KG1 (cell line): Measurements from ENCODE around the gene FAM83C.
"Not testable (repeated sequence)": the region's sequence is repeated elsewhere in the genome, so short reads cannot be mapped to it uniquely, and the experiment has no call there.

Experiments
- DNase-seq: peaks from one replicate; lab custom pipeline; 2025; lab: John Stamatoyannopoulos, UW

Gene FAM83C

DNA sequence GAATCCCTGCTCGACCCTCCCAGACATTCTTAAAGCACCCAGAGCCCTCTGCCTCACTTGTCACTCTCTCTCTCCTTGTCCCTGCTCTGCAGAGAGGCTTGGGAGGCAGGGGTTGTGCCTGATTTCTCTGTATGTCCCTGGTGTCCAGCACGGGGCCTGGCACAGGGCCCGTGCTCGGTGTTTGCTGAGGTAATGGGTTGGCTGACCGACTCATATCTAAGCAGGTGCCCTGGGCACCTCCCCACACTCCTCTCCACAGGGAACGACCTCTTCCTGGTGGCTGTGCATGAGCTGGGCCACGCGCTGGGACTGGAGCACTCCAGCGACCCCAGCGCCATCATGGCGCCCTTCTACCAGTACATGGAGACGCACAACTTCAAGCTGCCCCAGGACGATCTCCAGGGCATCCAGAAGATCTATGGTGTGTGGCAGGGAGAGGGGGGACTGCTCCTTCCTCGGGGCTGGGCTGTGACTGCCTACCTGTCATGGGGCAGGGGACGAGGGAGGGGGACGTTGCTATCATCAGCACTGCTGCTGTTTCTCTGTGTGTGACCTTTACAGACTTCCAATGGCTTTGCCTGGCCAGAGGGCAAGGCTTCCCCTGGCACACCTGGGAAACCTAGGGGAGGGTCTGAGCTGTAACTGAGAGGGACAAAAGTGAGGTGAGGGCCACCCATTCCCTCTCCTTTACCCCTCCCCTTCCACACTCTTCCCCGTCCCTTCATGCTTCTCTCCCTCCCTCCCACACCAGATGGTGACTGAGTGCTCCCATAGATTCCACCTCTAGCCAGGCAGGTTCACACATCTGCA is 28.5 kb downstream of the FAM83C start:
- no peak for DNase-seq

DNA sequence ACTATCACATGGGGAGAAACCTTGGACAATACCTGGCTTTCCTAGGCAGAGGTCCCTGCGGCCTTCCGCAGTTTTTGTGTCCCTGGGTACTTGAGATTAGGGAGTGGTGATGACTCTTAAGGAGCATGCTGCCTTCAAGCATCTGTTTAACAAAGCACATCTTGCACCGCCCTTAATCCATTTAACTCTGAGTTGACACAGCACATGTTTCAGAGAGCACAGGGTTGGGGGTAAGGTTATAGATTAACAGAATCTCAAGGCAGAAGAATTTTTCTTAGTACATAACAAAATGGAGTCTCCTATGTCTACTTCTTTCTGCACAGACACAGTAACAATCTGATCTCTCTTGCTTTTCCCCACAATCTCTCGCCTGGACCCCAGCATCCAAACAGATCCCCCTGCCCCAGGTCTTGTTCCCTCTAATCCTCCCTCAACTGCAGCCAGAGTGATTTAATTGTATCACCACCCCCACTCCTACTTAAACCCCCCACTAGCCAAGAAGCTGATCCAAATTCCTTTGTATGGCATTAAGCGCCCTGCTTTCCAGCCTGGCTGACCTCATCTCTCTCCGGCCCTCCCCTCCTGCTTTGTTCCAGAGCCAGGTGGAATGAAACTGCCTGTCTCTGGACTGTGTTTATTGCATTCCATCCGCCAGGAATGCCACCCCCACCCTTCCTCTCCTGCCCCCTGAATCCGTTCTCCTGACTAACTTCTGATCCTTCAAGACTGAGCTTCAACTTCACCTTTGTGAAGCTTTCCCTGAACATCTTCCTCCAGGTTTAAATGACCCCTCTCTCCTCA is 29.3 kb downstream of the FAM83C start:
- DNase-seq, result not testable (repeated sequence)

DNA sequence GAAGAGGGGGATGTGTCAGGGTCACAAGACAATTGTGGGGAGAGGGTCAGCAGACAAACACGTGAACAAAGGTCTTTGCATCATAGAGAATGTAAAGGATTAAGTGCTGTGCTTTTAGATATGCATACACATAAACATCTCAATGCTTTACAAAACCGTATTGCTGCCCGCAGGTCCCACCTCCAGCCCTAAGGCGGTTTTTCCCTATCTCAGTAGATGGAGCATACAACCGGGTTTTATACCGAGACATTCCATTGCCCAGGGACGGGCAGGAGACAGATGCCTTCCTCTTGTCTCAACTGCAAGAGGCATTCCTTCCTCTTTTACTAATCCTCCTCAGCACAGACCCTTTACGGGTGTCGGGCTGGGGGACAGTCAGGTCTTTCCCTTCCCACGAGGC is 29.9 kb downstream of the FAM83C start:
- DNase-seq, result not testable (repeated sequence)

DNA sequence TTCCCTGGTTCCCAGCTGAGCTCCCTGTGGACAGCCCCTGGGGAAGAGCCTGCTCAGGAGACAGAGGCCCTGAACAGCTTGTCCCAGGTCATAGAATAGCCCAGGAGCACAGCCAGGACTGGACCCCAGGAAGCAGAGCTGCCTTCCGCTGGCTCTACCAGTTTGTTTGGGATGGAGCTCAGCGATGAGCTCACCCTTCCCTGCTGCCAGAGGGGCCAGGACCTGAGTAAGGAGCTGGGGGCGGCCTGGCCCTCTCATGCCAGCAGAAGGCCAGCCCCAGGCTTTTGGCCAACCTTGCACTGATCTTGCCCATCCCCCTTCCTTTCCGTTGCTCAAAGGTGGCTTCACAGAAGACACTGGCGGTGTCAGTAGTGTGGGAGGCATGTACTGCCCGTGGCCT is 31.8 kb downstream of the FAM83C start:
- DNase-seq, result no peak

DNA sequence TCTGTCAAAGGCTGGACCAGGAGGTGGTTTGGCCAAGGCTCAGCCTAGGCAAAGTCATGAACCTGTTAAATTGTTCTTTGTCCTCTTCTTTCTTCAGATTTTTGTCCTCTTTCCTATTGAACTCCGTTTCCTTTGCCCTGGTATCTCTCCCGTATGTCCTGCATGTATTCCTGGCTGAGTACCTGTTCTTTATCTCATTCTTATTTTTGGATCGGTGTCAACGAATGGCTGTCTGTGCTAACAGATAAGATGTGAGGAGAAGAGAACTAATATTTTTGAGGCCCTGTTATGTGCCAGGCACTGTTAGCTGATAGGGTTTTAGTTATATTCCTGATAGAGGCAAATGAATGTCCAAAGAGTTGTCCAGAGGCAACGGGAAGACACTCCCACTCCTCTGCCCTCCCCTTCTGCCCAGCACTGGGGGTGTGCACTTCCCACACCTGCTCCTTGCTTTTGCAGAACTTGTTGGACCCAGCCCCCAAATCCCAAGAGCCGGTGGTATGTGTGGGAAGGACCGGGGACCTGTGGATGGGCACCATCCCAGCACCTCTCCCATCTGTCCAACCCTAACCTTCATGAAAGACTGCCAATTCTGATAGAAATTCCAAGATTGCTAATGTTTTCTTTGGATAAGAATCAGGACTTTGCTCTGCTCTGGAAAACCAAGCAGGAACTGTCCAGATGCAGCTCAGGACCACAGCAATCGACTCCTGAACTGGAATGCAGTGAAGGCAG is 34.9 kb downstream of the FAM83C start:
- no peak for DNase-seq

DNA sequence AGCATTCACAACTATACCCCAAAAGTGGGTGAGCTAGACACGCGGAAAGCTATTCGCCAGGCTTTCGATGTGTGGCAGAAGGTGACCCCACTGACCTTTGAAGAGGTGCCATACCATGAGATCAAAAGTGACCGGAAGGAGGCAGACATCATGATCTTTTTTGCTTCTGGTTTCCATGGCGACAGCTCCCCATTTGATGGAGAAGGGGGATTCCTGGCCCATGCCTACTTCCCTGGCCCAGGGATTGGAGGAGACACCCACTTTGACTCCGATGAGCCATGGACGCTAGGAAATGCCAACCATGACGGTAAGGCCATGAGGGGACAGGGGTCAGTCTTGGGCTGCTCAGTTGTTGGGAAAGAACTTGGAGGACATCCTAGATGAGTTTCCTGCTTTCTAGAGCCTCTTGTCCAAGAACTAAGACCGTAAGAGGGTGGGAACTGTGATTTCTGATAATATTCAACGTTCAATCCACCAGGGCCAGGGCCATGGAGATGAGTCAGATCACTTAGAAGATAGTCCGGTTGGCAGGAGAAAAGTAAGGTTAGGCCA is 37.7 kb downstream of the FAM83C start:
- no peak for DNase-seq

DNA sequence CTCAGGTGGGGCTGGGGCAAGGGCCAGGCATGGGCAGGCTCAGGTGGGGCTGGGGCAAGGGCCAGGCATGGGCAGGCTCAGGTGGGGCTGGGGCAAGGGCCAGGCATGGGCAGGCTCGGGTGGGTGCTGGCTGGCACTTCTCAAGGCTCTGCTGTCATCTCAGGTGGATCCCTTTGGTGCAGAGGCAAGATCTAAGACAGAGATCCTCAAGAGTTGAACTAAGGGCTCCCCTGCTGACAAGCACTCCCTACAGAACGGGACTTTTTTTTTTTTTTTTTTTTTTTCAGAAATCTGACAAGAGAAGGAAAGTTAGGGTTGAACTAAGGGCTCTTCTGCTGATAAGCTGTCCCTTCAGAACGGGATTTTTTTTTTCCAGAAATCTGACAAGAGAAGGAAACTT is 39.2 kb downstream of the FAM83C start:
- DNase-seq, result no peak

DNA sequence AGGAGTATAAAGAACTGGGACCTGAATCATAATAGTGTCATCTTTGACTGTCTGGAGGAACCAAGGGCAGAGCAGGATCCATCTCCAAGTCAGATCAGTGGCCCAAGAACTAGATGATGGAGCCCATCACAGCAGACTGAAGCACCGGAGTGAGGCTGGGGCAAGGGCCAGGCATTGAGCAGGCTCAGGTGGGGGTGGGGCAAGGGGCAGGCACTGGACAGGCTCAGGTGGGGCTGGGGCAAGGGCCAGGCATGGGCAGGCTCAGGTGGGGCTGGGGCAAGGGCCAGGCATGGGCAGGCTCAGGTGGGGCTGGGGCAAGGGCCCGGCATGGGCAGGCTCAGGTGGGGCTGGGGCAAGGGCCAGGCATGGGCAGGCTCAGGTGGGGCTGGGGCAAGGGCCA is 39.6 kb downstream of the FAM83C start:
- not testable (repeated sequence) for DNase-seq

GRCh38 chr20:35252037-35252461 is 40.2 kb downstream of the FAM83C start:
- no peak for DNase-seq

GRCh38 chr20:35251613-35251940 is 40.6 kb downstream of the FAM83C start:
- no peak for DNase-seq

DNA sequence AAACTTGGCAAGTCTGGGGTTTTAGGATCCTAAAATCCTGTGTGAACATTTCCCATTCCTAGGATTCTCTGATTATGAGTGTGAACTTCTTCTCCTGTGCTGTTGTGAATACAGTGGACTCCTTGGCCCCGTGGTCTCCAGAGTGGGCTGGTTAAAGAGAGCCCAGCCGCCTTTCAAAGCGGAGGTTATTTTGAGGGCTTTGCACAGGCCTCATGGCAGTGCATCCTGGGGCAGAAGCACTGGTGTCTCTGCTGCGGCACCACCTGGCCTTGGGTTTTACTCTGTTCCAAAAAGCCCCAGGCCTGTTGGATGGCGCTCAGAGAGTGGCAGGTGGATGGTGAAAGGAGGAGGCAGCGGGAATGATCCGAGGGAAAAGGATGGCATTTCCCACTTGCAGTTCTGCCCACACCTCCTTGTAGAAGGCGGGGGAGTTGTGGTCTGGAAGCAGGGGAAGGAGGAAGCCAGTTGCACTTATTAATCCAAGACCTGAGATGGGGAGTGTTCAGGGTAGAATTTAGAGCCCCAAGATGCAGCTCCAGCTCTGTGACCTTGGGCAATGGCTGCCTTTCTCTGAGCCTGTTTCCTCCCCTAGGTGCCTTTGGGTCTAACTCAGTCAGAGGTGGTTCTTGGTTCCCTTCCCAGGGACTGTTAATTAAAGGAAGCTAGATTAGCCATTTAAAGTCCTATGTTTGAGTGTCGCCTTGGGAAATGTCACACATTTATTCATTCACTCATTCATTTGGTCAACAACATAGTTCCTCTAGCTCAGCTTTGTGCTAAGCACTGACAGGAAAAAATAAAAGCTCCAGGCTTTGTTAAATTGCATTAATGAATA is 43.4 kb downstream of the FAM83C start:
- no peak for DNase-seq

- no peak for DNase-seq
Measured at GRCh38 chr20:35246723-35247122, 45.5 kb downstream of the FAM83C start.

GRCh38 chr20:35243986-35244385 is 48.2 kb downstream of the FAM83C start:
- no peak for DNase-seq

DNA sequence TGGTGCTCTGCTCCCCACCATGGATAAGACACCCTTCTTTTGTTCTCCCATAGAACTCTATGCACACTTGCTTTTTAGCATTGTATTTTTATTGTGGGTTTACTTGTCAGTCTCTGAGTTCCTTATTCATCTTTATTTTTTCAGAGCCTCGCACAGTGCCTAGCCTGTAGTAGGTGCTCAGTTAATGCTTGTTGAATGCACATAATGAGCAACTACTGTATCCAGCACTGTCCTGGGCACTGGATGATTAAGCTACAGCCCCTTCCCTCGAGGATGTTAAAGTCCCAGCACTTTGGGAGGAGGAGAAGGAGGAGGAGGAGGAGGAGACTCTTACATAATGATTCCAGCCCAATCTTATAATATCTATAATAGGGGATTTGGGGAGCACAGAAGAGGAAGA is 48.9 kb downstream of the FAM83C start:
- DNase-seq, result no peak

DNA sequence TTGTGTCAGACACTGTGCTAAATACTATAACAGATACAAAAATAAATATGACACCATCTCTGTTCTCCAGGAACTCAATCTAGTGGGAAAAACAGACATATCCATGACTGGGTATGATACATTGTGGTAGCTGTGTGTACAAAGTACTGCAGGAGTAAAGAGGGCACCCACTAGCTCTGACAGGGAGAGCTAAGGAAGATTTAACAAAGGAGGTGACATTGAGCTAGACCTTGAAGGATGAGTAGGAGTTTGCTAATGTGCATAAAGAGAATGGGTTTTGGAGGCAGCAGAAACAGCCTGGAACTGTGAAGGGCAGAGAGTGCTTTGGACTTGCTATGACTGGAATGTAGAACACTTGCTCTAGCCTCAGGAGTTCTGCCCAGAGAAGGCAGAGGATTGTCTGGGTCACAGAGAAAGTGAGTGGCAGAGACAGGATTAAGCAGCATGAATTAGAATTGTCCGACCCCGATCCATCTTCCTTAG is 51.4 kb downstream of the FAM83C start:
- DNase-seq, result no peak

DNA sequence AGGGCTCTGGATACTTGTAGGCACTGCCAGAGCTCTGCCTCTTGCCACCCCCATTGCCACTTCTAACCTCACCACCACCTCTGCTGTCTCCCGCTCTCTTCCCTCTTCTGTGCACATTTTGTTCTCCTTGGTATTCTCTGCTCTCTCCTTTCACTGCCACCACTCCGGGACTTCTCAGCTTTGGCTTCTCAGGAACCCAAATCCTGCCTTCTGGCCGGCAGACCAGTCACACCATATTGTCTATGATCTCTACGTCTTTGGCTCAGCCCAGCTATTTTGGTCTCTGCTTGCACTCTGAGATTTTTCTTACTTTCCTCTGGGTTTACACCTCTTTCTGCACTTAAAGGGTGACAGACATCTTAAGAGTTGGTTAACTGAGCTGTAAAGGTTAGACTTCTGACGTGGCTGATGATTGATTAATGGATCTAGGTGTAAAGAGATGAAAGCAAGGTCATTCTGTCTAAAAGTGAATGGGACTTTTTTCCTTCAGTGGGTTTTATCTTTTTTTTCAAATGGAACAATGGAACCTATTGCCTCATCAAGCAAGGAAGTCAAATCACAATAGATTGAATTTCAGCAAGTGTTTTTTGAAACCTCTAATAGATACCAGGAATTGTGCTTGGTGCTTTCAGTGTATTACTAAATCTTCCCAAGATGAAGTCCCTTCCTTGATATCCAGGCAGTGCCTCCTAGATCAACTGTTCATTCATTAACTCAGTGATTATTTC is 52.0 kb downstream of the FAM83C start:
- DNase-seq, result no peak

DNA sequence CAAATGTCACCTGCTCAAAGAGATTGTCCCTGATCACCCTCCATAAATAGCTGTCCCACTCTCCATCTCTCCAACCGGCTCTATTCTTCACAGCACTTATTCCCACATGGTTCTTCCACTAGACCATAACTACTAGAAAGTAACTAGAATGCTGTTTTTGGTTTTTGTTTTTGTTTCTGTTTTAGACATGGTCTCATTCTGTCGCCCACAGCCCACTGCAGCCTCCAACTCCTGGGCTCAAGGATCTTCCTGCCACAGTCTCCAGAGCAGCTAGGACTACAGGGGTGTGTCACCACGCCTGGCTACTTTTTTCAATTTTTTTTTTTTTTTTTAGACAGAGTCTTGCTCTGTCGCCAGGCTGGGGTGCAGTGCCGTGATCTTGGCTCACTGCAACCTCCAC is 53.5 kb downstream of the FAM83C start:
- no peak for DNase-seq

DNA sequence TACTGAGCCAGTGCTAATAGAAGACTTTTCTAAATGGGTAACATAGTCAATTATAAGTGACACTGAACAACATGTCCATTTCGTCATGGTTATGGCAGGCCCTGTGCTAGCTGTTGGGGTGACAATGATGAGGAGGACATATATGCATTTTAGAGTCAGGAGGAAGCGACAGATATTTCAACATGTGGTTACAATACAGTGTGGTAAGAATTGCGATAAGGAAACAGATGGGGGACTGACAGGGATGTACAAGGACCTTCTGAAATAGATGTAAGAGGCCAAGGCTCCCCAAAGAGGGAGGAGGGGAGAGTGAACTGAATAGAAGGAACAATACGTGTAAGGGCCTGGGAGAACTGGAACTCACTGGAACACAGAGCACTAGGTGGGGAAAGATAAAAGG is 54.1 kb downstream of the FAM83C start:
- DNase-seq, result peak; percentile 13

DNA sequence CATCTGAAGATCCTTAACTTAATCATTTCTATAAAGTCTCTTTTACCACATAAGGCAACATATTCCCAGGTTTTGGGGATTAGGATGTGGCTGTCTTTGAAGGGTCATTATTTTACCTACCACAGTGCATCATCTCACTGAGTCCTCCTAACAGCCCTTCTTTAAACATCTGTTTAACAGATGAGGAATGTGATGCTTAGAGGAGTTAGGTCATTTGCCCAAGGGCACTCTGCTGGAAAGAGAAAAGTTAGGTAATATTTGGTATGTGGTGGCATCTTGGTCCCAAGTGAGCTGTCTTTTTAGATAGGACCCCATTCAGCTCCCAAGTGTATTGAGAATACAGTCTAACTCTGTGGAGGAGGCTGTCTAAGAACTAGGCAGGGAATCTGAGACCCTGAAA is 54.7 kb downstream of the FAM83C start:
- DNase-seq, result no peak

DNA sequence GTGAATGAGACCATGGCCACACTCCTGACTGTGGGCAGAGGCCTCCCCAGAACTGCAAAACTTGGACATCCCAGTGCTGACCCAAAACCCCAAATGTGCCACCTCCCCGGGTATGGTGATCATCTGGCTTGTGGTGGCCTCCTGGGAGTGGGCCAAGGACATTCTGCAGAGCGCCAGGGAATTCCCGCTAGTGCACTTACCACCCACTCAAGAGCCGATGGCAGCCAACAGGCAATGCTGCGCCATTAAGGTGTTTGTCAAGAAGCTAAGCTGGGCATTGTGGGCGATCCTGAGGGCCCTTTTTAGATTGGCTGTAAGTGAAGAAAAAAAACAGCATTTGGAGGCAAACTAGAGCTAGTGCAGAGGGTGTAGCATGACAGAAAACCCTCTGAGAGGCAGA is 56.3 kb downstream of the FAM83C start:
- DNase-seq, result no peak
